GM12878 (cell line): ENCODE data around the gene GIT1. TPM values are rescaled to one million over a fixed set of nuclear protein-coding genes. Genes with fewer than 3 reads are reported as not detected.

Experiments used
- ATF7 ChIP-seq: fragments of 450-650 bp; IDR thresholded peaks from 2 replicates; pipeline ENCODE4 v1.6.1; 2016; ENCODE audit warnings: low read depth, mild to moderate bottlenecking
- BCL11A ChIP-seq: IDR thresholded peaks from 2 replicates; pipeline ENCODE4 v1.6.1; 2011; ENCODE audit warnings: low read depth, low read length
- CBX3 ChIP-seq: fragments of 200-600 bp; sonication (generic); IDR thresholded peaks from 2 replicates; pipeline ENCODE4 v1.6.1; 2016; ENCODE audit warnings: low read depth, borderline replicate concordance
- CHD1 ChIP-seq: IDR thresholded peaks from 2 replicates; pipeline ENCODE4 v1.6.1; 2012; ENCODE audit warnings: low read depth, low read length, improper control_type of control experiment
- E2F4 ChIP-seq: IDR thresholded peaks from 2 replicates; pipeline ENCODE4 v1.6.1; 2012; ENCODE audit warnings: low read depth, low read length, improper control_type of control experiment
- HCFC1 ChIP-seq: fragments of 150-350 bp; IDR thresholded peaks from 2 replicates; pipeline ENCODE4 v1.6.1; 2014; ENCODE audit warnings: low read length
- HDGF ChIP-seq: fragments of 450-650 bp; IDR thresholded peaks from 2 replicates; pipeline ENCODE4 v1.6.1; 2016; ENCODE audit warnings: antibody characterized with exemption
- IKZF1 ChIP-seq: fragments of 450-650 bp; conservative IDR thresholded peaks from 2 replicates; pipeline ENCODE4 v1.6.1; 2017; ENCODE audit warnings: antibody characterized with exemption, mild to moderate bottlenecking
- NKRF ChIP-seq: fragments of 450-650 bp; conservative IDR thresholded peaks from 2 replicates; pipeline ENCODE4 v1.6.1; 2017; ENCODE audit warnings: mild to moderate bottlenecking, moderate library complexity
- NR2C1 ChIP-seq: fragments of 450-650 bp; IDR thresholded peaks from 2 replicates; pipeline ENCODE4 v1.6.1; 2017; ENCODE audit warnings: antibody characterized with exemption, mild to moderate bottlenecking, moderate library complexity
- PAX8 ChIP-seq: fragments of 450-650 bp; IDR thresholded peaks from 2 replicates; pipeline ENCODE4 v1.6.1; 2017; ENCODE audit warnings: mild to moderate bottlenecking, moderate library complexity
- RAD21 ChIP-seq: IDR thresholded peaks from 2 replicates; pipeline ENCODE4 v1.6.1; 2011; ENCODE audit warnings: mild to moderate bottlenecking, low read depth, low read length, moderate library complexity; ENCODE audit not compliant: insufficient read depth
- RAD51 ChIP-seq: fragments of 450-650 bp; IDR thresholded peaks from 2 replicates; pipeline ENCODE4 v1.6.1; 2016; ENCODE audit warnings: moderate library complexity, mild to moderate bottlenecking, inconsistent platforms
- RELB ChIP-seq: fragments of 450-650 bp; IDR thresholded peaks from 2 replicates; pipeline ENCODE4 v1.6.1; 2017; ENCODE audit warnings: low read depth, mild to moderate bottlenecking, moderate library complexity
- SIX5 ChIP-seq: IDR thresholded peaks from 2 replicates; pipeline ENCODE4 v1.6.1; 2011; ENCODE audit warnings: mild to moderate bottlenecking, low read depth, low read length, moderate library complexity; ENCODE audit not compliant: severe bottlenecking
- SMAD1 ChIP-seq: fragments of 450-650 bp; IDR thresholded peaks from 2 replicates; pipeline ENCODE4 v1.6.1; 2018; ENCODE audit warnings: mild to moderate bottlenecking, low read depth; ENCODE audit not compliant: partially characterized antibody
- ZBTB4 ChIP-seq: fragments of 450-650 bp; formaldehyde crosslinking; IDR thresholded peaks from 2 replicates; pipeline ENCODE4 v1.4.0; 2022; ENCODE audit warnings: mild to moderate bottlenecking, moderate library complexity
- ZNF24 ChIP-seq: fragments of 450-650 bp; IDR thresholded peaks from 2 replicates; pipeline ENCODE4 v1.6.1; 2017; ENCODE audit warnings: antibody characterized with exemption, mild to moderate bottlenecking
- polyA plus RNA-seq, 11 experiments: library from polyadenylated mRNA; depleted of rRNA in 4 of 11; unstranded in 6 of 11; stranded (reverse) in 5 of 11; fragments of >200 nt; fragmentation: Nextera tagmentation in 4 of 11; fragmentation: Illumina TruSeq in 1 of 11; extraction: Ambion mirVana in 4 of 11; extraction: Trizol in 1 of 11; gene quantifications; 1 replicate in 1 of 11; 2 replicates in 10 of 11; pipeline versions ENCODE4 v1.2.1 to v1.2.3, GENCODE V29; 2011 to 2016; ENCODE audit warnings: inconsistent platforms in 2 of 11, missing spikeins in 2 of 11, low read depth in 1 of 11
- total RNA-seq, 4 experiments: library from RNA; depleted of rRNA in 3 of 4; stranded (reverse); fragments of >200 nt in 3 of 4; fragmentation: Illumina TruSeq in 1 of 4; extraction: Trizol in 1 of 4; gene quantifications; 2 replicates each; pipeline versions ENCODE4 v1.2.1 to v1.2.3, GENCODE V29; 2013 to 2021
- TF ChIP-seq, protein P1 (sequence below): fragments of 450-650 bp; formaldehyde crosslinking; IDR thresholded peaks from 2 replicates; pipeline ENCODE4 v1.5.0; 2022; ENCODE audit warnings: mild to moderate bottlenecking, missing genetic modification characterization

Gene GIT1
- total and polyA plus RNA-seq, 10 of the 15 experiments (the other 5 are each of a cell fraction or from before 2014, with no cell fraction given): 0.24 to 45.3 (median 20.9) TPM

DNA sequence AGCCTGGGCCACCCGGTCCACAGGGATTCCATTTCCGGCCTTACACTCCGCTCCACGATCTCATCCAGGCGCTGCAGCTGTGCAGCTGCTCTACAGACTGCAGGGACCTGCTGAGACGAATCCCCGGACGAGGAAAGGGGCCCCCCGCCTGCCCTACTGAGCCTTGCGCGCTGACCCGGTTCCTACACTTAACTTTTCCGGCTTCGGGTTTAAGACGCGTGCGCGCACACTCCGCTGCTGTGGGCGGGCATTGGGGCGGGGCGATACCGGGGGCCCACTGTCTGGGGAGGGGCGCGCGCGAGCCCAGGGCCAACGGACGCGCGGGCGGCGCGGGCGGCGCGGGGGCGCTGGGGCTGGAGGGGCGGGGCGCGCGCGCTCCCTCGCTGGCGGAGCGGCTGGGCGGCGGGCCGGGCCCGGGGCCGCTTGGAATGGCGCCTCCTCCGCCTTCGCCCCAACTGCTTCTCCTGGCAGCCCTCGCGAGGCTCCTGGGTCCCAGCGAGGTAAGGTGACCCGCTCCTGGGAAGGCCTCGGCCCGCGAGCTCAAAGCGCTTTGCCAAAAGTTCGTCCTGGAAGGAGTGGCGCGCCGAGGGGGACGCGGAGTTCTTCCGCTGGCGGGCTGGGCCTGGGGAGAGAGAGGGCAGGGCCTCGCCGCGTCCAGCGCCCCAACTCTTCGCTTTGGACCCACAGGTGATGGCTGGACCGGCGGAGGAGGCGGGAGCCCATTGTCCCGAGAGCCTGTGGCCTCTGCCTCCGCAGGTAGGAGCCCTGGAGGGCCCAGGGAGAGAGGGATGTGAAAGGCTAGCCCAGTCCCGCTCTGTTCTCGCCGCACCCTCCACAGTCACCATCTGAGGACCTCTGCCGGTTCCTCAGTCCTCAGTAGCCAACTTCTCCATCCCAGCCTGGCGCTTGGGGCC is 20.9 kb downstream of the GIT1 start, which contains the start of gene TP53I13 (continued):
- TF ChIP-seq ZNF24: no peak
- TF ChIP-seq IKZF1: peak; percentile 46; the same call in 1 of the 2 replicates
- TF ChIP-seq, protein P1, sequence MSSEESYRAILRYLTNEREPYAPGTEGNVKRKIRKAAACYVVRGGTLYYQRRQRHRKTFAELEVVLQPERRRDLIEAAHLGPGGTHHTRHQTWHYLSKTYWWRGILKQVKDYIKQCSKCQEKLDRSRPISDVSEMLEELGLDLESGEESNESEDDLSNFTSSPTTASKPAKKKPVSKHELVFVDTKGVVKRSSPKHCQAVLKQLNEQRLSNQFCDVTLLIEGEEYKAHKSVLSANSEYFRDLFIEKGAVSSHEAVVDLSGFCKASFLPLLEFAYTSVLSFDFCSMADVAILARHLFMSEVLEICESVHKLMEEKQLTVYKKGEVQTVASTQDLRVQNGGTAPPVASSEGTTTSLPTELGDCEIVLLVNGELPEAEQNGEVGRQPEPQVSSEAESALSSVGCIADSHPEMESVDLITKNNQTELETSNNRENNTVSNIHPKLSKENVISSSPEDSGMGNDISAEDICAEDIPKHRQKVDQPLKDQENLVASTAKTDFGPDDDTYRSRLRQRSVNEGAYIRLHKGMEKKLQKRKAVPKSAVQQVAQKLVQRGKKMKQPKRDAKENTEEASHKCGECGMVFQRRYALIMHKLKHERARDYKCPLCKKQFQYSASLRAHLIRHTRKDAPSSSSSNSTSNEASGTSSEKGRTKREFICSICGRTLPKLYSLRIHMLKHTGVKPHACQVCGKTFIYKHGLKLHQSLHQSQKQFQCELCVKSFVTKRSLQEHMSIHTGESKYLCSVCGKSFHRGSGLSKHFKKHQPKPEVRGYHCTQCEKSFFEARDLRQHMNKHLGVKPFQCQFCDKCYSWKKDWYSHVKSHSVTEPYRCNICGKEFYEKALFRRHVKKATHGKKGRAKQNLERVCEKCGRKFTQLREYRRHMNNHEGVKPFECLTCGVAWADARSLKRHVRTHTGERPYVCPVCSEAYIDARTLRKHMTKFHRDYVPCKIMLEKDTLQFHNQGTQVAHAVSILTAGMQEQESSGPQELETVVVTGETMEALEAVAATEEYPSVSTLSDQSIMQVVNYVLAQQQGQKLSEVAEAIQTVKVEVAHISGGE: no peak
- TF ChIP-seq RELB: no peak
- no peak for TF ChIP-seq ZBTB4 (CRISPR knock-in tag)
- TF ChIP-seq SIX5: no peak
- no peak for TF ChIP-seq HCFC1
- no peak for TF ChIP-seq HDGF
- peak; percentile 48; the same call in 1 of the 2 replicates for TF ChIP-seq NKRF
- no peak for TF ChIP-seq SMAD1
- no peak for TF ChIP-seq CBX3
- TF ChIP-seq CHD1: no peak
- no peak for TF ChIP-seq RAD21
- TF ChIP-seq PAX8: no peak
- no peak for TF ChIP-seq E2F4
- no peak for TF ChIP-seq RAD51
- TF ChIP-seq NR2C1: no peak
- no peak for TF ChIP-seq ATF7
- no peak for TF ChIP-seq BCL11A
